Measurements from ENCODE around the gene NSA2.

The NSA2 gene

GRCh38 chr5:74822288-74822687 lies 55.2 kb downstream of the NSA2 start:
- DNase-seq = no peak

- no peak for DNase-seq
Measured at GRCh38 chr5:74829413-74829812, 62.4 kb downstream of the NSA2 start.
